ENCODE measurements around the gene PPEF1. TPM values are rescaled to one million over a fixed set of nuclear protein-coding genes. Genes with fewer than 3 reads are reported as not detected.

Gene PPEF1
- total RNA-seq, 1 donor from 2014 or later: 0.05 TPM

- DNase-seq (ENCODE audit: low read depth): no peak
These were observed 89.7 kb downstream of the PPEF1 start for GRCh38 chrX:18797141-18797540.

- peak; percentile 30 for DNase-seq (ENCODE audit: low read depth)
These were observed 92.5 kb downstream of the PPEF1 start for GRCh38 chrX:18799911-18800310.

DNA sequence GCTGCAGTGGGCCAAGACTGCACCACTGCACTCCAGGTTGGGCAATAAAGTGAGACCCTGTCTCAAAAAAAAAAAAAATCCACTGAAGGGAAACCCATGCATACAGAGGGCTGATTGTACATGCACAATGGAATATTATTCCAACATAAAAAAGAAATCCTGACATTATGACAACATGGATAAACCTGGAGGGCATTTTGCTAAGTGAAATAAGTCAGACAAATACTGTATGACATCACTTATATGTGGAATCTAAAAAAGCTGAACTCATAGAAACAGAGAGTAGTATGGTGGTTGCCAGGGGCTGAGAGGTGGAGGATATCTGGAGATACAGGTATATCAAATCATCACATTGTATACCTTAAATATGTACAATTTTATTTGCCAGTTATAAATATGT is 102.2 kb downstream of the PPEF1 start:
- DNase-seq (ENCODE audit: low read depth): no peak

- DNase-seq (ENCODE audit: low read depth): no peak
These were observed 103.0 kb downstream of the PPEF1 start for GRCh38 chrX:18810416-18810815.

- no peak for DNase-seq (ENCODE audit: low read depth)
These were observed 117.9 kb downstream of the PPEF1 start for GRCh38 chrX:18825375-18825774.

- peak; percentile 15 for DNase-seq (ENCODE audit: low read depth)
These were observed 121.5 kb downstream of the PPEF1 start for GRCh38 chrX:18828832-18829404.

- no peak for DNase-seq (ENCODE audit: low read depth)
These were observed 125.8 kb downstream of the PPEF1 start for GRCh38 chrX:18833071-18833731.

DNA sequence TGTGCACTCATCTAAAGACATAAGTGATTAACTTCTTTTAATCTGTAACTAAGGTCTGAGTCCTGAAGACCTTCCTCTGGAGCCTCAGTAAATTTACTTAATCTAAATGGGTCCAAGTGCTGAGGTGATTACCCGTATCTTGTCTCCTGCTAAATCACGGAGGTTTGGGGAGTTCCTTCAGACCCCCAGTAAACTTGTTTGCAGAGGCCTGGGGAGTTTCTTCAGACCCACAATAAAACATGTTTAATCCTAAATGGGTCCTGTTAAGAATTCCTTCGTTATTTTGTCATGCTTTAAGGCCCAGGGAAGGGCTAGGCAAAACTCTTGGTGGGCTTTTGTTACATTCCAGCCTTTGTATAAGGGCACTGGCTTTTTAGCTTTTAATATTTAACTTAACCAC is 140.5 kb downstream of the PPEF1 start:
- DNase-seq (ENCODE audit: low read depth): peak; percentile 9

GRCh38 chrX:18855919-18856644 is 148.6 kb downstream of the PPEF1 start:
- peak; percentile 87 for DNase-seq (ENCODE audit: low read depth)

GRCh38 chrX:18856645-18856997 is 149.2 kb downstream of the PPEF1 start:
- no peak for DNase-seq (ENCODE audit: low read depth)

- no peak for DNase-seq (ENCODE audit: low read depth)
These were observed 154.1 kb downstream of the PPEF1 start for GRCh38 chrX:18861511-18861910.

DNA sequence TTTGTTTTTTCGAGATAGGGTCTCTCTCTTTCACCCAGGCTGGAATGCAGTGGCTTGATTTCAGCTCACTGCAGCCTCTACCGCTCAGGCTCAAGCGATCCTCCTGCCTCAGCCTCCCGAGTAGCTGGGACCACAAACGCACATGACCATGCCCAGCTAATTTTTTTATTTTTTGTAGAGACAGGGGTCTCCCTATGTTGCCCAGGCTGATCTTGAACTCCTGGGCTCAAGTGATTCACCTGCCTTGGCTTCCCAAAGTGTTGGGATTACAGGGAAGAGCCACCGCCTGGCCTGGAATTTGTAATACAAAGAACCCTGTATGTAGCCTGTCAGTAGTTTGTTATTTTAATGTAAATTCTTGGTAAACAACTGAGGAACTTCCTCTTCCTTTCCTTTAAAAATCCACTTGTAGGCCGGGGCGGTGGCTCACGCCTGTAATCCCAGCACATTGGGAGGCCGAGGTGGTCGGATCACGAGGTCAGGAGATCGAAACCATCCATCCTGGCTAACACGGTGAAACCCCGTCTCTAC is 157.0 kb downstream of the PPEF1 start:
- no peak for DNase-seq (ENCODE audit: low read depth)

DNA sequence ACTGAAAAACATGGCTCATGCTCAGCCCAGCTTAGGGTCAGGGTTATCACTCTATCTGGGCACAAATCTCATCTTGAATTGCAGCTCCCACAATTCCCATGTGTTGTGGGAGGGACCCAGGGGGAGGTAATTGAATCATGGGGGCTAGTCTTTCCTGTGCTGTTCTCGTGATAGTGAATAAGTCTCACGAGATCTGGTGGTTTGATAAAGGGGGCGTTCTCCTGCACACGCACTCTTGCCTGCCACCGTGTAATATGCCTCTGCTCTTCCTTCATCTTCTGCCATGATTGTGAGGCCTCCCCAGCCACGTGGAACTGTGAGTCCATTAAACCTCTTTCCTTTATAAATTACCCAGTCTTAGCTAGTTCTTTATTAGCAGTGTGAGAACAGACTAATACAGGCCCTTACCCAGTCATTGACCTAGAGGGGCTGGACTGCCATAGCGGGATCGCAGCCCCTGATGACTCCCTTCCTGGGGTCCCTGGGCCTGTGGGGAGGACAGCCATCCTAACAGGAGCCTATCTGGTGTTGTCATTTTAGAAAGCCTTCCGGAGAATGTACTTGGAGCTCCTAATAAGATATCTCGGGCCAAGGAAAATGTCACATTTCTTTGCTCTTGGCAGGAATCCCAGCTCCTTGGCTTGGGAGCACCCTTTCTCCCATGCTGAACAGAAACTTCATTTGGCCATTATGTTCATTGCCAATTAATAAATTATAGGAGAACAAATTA is 163.9 kb downstream of the PPEF1 start:
- DNase-seq (ENCODE audit: low read depth): no peak

- no peak for DNase-seq (ENCODE audit: low read depth)
These were observed 164.5 kb downstream of the PPEF1 start for GRCh38 chrX:18871970-18872369.

- DNase-seq (ENCODE audit: low read depth): no peak
These were observed 165.2 kb downstream of the PPEF1 start for GRCh38 chrX:18872621-18873020.

DNA sequence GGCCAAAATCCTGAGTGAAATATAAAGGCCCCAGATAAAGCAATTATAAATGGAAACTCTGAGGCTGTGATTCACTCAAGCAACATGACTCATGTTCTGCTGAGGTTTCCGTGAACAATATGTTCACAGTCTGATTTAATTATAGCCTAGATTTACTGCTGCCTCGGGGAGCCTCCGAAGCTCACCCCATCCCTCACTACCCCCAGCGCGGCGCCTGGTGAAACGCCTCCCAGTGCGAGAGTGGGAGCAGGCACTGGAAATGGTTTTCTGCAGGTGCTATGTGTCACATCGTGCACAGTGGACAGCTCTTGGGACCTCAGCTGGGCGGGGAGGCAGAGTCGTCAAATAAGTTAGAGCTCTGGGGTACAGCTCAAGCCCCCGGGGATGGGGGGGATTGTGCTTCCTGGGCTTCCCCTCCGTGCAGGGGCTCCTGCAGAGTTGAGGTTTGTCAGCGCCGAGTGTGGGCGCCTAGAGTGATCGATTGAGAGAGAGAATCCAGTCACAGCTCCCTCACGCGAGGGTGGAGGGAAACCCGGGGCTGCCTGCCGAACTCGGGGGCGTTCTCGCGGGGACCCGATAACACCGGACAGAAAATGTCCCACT is 165.8 kb downstream of the PPEF1 start:
- peak; percentile 85 for DNase-seq (ENCODE audit: low read depth)

DNA sequence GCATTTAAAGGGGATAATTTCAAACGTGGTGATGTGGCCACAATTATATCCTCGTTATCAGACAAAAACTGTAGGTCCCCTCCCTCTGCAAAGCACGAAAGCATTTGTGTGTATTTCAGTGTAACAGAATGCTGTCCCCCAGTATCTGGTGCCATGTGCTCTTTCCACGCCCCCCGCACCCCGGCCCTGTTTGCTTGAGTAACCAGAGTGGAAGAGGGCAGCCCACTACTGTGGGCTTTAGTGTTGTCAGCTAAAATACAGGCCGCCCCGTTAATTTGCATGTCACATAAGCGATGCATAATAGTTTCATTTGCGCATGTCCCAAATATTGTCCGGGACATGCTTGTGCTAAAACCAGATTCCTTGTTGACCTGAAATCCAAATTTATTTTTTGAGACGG is 166.4 kb downstream of the PPEF1 start:
- DNase-seq (ENCODE audit: low read depth): no peak

- no peak for DNase-seq (ENCODE audit: low read depth)
These were observed 167.3 kb downstream of the PPEF1 start for GRCh38 chrX:18874560-18875255.

DNA sequence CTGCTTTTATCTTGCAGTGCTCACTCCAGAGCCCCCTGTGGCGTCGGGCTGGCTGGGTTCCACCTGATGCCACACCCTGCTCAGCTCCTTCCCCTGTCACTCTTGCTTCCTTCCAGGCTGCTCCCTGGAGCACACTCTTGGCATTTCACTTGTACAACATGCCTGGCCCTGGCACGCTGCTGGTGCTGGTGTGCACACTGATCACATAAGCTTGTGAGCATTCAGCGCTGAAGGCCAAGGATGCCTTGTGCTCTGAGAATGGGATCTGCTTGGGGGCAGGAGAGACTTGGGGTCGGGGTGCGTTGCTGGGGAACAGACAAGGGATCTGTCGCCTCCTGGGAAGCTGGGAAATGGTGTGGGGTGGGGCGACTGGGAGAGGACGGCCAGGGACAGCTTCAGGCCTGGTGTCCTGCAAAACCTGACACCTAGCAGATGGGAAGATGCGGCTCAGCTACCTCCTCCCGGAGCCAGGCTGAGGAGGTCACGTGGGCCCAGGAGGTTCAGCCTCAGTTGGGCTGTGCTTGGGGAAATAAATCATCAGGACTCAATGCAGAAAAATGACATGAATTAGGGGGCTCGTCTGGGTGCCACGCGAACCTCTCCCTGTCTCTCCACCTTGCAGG is 167.9 kb downstream of the PPEF1 start:
- no peak for DNase-seq (ENCODE audit: low read depth)

- DNase-seq (ENCODE audit: low read depth): peak; percentile 71
These were observed 170.0 kb downstream of the PPEF1 start for GRCh38 chrX:18877469-18877868.

Data from renal cortical epithelial cell (primary cell).